Thymus (tissue), 11 donors: ENCODE measurements around the gene MAD1L1. TPM values are rescaled to one million over a fixed set of nuclear protein-coding genes. Genes with fewer than 3 reads are reported as not detected.

Experiments used
- DNase-seq, 9 donors: peaks; one replicate each; pipeline ENCODE4 v3.0.0-alpha.2; 2013; ENCODE audit warnings: low spot score in 9 of 9, low read depth in 6 of 9, missing footprints in 1 of 9
- H3K27ac ChIP-seq, 2 donors: one replicate each; pipeline ENCODE4 v1.5.1; 2013; ENCODE audit warnings: control low read depth in 1 of 2, low read depth in 1 of 2, low read length in 1 of 2, mild to moderate bottlenecking in 1 of 2, moderate library complexity in 1 of 2
- H3K27me3 ChIP-seq, 2 donors: one replicate each; pipeline ENCODE4 v1.5.1; 2013; ENCODE audit warnings: low read length in 1 of 2; ENCODE audit not compliant: control insufficient read depth in 2 of 2, insufficient read depth in 1 of 2
- H3K36me3 ChIP-seq, 2 donors: one replicate each; pipeline ENCODE4 v1.5.1; 2013; ENCODE audit warnings: low read length in 1 of 2, mild to moderate bottlenecking in 1 of 2, moderate library complexity in 1 of 2; ENCODE audit not compliant: control insufficient read depth in 2 of 2, insufficient read depth in 2 of 2
- H3K4me1 ChIP-seq, 2 donors: one replicate each; pipeline ENCODE4 v1.5.1; 2013; ENCODE audit warnings: low read length in 2 of 2; ENCODE audit not compliant: control insufficient read depth in 2 of 2, insufficient read depth in 2 of 2
- H3K4me3 ChIP-seq, 2 donors: one replicate each; pipeline ENCODE4 v1.5.1; 2013; ENCODE audit warnings: low read length in 2 of 2, control low read depth in 1 of 2, mild to moderate bottlenecking in 1 of 2
- H3K9me3 ChIP-seq, 2 donors: one replicate each; pipeline ENCODE4 v1.5.1; 2013; ENCODE audit warnings: low read length in 1 of 2, mild to moderate bottlenecking in 1 of 2; ENCODE audit not compliant: control insufficient read depth in 2 of 2, insufficient read depth in 1 of 2
- WGBS: extraction: QIAGEN DNeasy Blood & Tissue Kit; methylation state at CpG from one replicate; pipeline ENCODE4 v1.1.7; 2013; 5-methylcytosine and 5-hydroxymethylcytosine counted together
- polyA plus RNA-seq: library from polyadenylated mRNA; stranded (reverse); fragments of 200-250 nt; gene quantifications from one replicate; pipeline ENCODE4 v1.2.3, GENCODE V29; 2013
- total RNA-seq: library from RNA; stranded (reverse); fragments of 120-200 nt; gene quantifications from one replicate; pipeline ENCODE4 v1.2.4, GENCODE V29; 2013
- donor health status: healthy.

MAD1L1 gene
- total and polyA plus RNA-seq, 2 donors, result 93.3 to 103 TPM

DNA sequence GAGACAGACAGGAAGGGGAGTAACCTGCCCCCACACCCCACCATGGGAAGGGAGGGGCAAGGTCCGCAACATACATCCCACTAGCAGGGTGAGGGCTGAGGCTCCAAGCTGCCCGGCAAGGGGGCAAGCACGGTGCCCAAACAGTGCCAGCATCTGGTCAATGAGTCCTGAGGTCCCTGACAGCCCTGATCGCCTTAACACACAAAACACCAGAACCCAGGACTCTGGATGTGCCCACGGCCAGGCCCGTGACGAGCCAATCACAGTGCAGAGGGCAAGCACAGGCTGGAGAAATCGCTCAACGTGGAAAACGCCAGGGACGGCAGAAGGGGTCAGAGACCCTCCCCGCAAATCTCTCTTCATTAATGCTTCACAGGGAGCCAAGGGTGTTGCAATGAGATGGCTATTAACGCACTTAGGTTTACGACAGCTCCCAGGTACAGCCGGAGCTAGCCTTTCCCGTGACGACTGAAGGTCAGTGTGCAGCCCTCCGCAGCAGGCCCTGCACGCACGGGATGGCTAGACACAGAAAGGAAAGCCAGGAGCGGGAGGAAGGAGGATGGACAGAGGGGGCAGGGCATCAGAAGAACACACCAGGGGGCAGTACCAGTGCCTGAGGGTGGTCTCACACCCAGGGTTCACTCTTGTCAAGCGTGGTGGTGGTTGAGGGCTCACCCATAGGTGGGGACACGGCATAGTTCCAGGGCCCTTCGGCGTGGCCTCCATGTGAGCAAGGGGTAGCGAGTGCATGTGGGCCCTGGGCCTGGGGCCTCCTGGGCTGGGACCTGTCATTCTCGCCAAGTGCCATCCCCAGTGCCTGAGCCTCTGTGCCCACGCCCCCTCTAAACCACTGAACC lies 220.5 kb downstream of the MAD1L1 start:
- no peak for DNase-seq
- no peak overlapping the region for H3K27ac ChIP-seq
- peaks cover 0 to 13% of the 10 kb centered on the region in 2 donors for H3K4me1 ChIP-seq
- H3K9me3 ChIP-seq, result peaks cover 0 to 9% of the 10 kb centered on the region in 2 donors
- 98% methylated on average over 28 of the region's 28 CpGs for WGBS
- no peaks in the 10 kb centered on the region for H3K27me3 ChIP-seq
- peaks cover 25 to 32% of the 10 kb centered on the region in 2 donors for H3K36me3 ChIP-seq
- H3K4me3 ChIP-seq, result no peak overlapping the region

DNA sequence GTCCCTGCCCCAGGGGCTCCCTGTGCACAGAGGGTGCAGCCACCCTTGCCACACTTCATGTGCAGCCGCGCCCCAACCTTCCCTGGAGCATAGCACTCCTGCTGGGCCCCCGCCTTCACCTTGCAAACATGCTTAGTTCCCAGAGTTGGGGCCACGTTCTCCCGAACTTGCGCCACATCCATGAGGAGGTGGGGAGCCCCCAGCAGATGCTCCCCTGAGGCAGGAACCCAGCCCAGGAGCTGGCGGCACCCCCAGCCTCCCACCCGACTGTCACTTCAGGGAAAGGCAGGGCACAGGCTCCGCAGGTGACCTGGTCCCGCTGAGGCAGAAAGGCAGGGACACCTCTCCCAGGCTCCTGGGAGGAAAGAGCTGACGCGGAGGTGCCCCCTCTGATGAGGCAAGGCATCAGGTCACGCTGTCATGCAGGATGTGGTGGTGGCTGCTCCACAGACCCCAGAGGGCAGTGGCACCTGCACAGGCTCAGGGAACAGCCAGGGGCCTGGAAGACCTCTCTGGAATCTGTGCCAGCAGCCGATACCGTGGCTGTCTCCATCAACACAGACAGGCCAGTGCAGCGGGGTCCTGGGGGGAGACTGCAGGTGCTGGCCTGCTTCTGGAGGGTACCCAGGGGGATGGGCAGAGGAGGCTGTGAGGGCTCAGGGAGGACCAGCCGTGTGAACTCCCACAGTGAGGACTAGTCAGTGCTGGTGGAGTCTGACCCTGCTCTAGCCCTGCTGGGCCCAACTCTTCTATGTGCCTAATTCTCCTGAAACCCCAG lies 221.3 kb downstream of the MAD1L1 start:
- Histone ChIP-seq H3K4me3 (no peak overlapping the region), H3K27me3 (no peaks in the 10 kb centered on the region), H3K9me3 (peaks cover 0 to 9% of the 10 kb centered on the region in 2 donors), H3K36me3 (peaks cover 25% of the 10 kb centered on the region in 2 donors), H3K4me1 (peaks cover 0 to 13% of the 10 kb centered on the region in 2 donors), H3K27ac (no peak overlapping the region)
- 94% methylated on average over 17 of the region's 17 CpGs for WGBS
- no peak for DNase-seq

DNA sequence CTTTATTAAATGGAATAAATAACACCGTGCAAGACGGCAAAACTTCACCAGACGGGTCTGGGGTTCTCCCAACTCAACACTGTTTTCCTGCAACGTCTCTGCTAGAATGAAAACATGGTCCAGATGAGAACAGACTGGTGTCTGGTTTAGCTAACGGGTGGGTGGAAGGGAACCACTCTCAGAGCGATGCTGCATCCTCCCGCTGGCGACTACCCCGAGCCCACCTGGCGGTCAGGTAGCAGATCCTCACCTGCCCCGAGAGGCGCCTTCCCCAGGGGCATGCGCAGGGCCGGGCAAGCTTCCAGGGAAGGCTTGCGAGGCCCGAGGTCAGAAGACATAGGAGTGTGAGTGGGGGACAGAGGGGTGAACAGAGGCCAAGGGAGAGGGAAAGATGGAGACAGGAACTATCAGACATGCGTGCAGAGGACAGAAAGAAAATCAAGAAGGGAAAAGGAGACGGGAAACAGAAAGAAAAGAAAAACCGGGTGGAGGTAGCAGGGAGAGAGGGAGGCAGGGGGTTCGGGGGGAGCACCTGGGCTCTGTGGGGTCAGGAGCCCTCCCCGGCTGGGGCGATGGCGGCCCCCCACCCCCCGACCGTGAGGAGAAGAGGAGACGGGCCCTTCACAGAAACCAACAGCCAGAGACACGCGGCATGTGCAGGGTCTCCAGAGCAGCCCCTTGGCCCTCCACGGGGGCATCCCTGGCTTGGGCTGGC lies 222.0 kb downstream of the MAD1L1 start:
- no peak overlapping the region for H3K4me3 ChIP-seq
- 94% methylated on average over 29 of the region's 29 CpGs for whole genome bisulfite sequencing
- no peak for DNase-seq
- no peak overlapping the region for H3K27ac ChIP-seq
- H3K9me3 ChIP-seq, result peaks cover 0 to 9% of the 10 kb centered on the region in 2 donors
- H3K27me3 ChIP-seq, result no peaks in the 10 kb centered on the region
- H3K36me3 ChIP-seq, result peaks cover 21 to 25% of the 10 kb centered on the region in 2 donors
- peaks cover 0 to 16% of the 10 kb centered on the region in 2 donors for H3K4me1 ChIP-seq

DNA sequence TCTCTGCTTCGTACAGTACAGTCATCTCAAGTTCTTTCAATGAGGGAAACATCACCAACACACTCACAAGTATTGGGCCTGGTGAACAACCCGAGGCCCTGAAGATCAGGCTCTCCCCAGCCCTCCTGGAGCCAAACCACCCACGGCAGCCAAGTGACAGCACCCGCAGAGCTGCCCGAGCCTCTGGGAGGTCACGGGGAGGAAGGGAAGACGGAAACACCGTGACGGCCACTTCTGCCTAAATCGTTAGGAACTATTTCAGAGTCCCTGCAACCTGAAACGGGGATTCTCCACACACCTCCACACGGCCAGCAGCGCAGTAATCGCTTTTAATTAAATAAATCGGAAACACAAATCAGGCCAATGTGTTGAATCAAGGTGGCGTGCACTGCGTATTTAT lies 222.6 kb downstream of the MAD1L1 start:
- no peak for DNase-seq
- Histone ChIP-seq H3K4me1 (peaks cover 0 to 16% of the 10 kb centered on the region in 2 donors), H3K27me3 (no peaks in the 10 kb centered on the region), H3K9me3 (peaks cover 0 to 9% of the 10 kb centered on the region in 2 donors), H3K4me3 (no peak overlapping the region), H3K27ac (no peak overlapping the region), H3K36me3 (peaks cover 21 to 25% of the 10 kb centered on the region in 2 donors)
- 97% methylated on average over 17 of the region's 17 CpGs for WGBS

DNA sequence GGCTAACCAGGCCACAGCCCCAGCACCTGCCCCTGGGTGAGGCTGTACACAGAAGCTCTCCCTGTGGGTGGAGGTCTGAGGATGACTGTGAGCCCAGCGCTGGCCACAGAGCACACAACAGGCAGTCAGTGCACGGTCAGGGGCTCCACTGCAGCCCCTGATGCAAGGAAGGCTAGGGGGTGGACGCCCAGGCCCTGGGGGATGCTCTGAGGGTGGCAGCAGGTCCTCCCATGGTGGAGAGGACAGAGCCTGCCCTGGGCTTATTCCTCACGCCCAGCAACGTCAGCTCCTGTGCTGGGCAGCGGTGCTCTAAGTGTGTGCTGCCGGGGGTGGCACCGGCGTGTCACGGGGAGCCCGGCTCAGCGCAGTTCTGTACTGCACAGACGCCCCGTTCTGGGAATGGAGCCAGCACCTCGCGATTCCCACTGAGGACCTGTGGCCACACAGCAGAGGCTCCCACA lies 223.2 kb downstream of the MAD1L1 start:
- Histone ChIP-seq H3K4me1 (peaks cover 0 to 16% of the 10 kb centered on the region in 2 donors), H3K27ac (no peak overlapping the region), H3K9me3 (peaks cover 0 to 9% of the 10 kb centered on the region in 2 donors), H3K36me3 (peaks cover 25% of the 10 kb centered on the region in 2 donors), H3K4me3 (no peak overlapping the region), H3K27me3 (no peaks in the 10 kb centered on the region)
- DNase-seq, result no peak
- 97% methylated on average over 16 of the region's 16 CpGs for WGBS

DNA sequence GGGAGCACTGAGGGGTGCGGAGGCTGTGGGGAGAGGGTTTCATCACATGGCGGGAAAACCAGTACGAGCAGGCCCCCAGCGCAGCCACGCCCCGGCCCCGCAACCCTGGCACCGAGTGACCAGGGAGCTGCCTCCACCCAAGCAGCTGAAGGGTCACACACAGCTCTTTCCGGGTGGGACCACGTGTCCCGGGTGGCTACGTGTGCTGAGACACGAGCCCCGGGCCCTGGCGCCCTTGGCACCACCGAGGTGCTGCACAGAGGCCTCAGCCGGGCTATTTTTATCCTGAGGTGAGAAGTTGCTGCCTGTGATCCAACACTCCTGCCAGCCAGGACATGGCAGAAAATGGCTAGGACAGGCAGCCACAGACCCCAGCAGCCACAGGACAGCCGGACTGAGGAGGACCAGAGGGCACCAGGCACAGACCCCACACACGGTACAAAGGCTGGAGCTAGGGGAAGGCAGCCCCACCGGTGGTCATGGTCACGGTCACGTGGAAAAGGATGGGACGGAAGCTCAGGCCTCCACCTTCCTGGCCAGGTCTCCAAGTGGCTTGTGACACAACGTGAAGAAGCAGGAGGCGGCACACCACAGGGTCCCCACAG lies 223.7 kb downstream of the MAD1L1 start:
- Histone ChIP-seq H3K27ac (no peak overlapping the region), H3K36me3 (peaks cover 25 to 31% of the 10 kb centered on the region in 2 donors), H3K9me3 (peaks cover 0 to 9% of the 10 kb centered on the region in 2 donors), H3K4me3 (no peak overlapping the region), H3K27me3 (no peaks in the 10 kb centered on the region), H3K4me1 (peaks cover 0 to 16% of the 10 kb centered on the region in 2 donors)
- 96% methylated on average over 25 of the region's 25 CpGs for WGBS
- no peak for DNase-seq

DNA sequence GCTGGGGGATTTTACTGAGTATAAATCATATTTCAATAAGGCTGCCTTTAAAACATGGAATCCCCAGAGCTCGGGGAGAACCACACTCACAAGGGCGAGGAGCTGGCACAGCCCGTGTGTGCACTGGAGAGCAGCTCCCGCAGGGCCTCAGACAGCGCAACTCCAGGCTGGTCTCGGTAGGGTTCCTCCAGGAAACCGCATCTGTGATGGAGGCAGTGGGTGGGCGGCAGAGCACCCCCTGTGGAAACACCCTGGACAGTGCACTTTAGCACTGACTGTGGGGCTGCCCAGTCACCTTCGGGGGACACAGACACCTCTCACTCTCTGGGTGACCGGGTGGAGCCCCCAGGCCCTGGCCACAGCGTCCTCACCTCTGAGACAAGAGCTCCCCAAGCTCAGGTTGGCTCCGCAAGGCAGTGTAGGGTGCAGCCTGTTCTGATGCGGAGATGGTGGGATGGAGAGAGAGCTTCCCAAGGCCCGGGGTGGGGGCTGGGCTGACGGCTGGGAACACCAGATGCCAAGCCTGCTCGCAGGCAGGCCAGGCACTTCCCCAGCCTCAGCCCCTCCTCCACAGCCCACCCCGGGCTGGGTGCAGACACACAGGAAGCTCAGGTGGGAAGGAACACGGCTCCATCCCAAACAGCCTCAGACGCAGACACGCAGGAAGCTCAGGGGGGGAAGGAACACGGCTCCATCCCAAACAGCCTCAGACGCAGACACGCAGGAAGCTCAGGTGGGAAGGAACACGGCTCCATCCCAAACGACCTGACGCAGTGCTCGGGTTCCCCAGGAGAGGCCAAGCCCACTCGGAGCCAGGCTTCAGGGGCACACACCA lies 224.4 kb downstream of the MAD1L1 start:
- no peak for DNase-seq
- Histone ChIP-seq H3K36me3 (peaks cover 21 to 28% of the 10 kb centered on the region in 2 donors), H3K4me3 (no peak overlapping the region), H3K9me3 (peaks cover 0 to 9% of the 10 kb centered on the region in 2 donors), H3K4me1 (peaks cover 0 to 18% of the 10 kb centered on the region in 2 donors), H3K27ac (no peak overlapping the region), H3K27me3 (no peaks in the 10 kb centered on the region)
- 87% methylated on average over 28 of the region's 28 CpGs for WGBS

DNA sequence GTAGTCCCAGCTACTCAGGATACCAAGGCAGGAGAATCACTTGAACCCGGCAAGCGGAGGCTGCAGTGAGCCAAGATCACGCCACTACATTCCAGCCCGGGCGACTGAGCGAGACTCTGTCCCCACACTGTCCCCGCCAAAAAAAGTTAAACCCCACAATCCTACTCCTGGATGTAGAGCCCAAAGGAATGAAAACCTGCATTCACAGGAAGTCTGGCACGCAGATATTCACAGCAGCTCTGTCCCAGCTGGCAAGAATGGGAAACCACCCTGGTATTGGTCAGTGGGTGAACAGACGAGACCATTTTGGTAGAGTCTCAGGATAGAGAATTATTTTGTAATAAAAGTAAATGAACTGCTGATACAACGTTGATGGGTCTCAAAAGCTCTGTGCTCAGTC lies 225.2 kb downstream of the MAD1L1 start:
- Histone ChIP-seq H3K4me1 (peaks cover 0 to 21% of the 10 kb centered on the region in 2 donors), H3K27ac (no peak overlapping the region), H3K36me3 (peaks cover 13 to 24% of the 10 kb centered on the region in 2 donors), H3K9me3 (peaks cover 0 to 8% of the 10 kb centered on the region in 2 donors), H3K27me3 (no peaks in the 10 kb centered on the region), H3K4me3 (no peak overlapping the region)
- no peak for DNase-seq
- WGBS, result 98% methylated on average over 10 of the region's 10 CpGs
